Endothelial cell of umbilical vein (primary cell): ENCODE results near the gene TSPAN5. TPM values are rescaled to one million over a fixed set of nuclear protein-coding genes. Genes with fewer than 3 reads are reported as not detected.

Experiments used
- BruUV-seq: library from RNA; stranded (reverse); fragments of 400-500 nt; replicated peaks from 2 replicates; lab custom pipeline; 2021; lab: Mats Ljungman, UMichigan
- CTCF ChIA-PET: fragments of 300-600, 350-600 bp; sonication (Branson Sonifier 250); formaldehyde crosslinking; loops from one replicate; lab custom pipeline; 2021; ENCODE audit warnings: antibody characterized with exemption, inconsistent platforms; lab: Charles Lee
- POLR2A ChIA-PET: fragments of 300-600, 350-600 bp; sonication (Branson Sonifier 250); formaldehyde crosslinking; loops from one replicate; lab custom pipeline; 2021; ENCODE audit warnings: antibody characterized with exemption, inconsistent platforms; lab: Charles Lee
- DNase-seq: peaks from one replicate; pipeline ENCODE4 v3.0.0-alpha.2; 2011; ENCODE audit warnings: low read depth, low spot score
- FAIRE-seq: peaks from 2 replicates; lab custom pipeline; 2011; peaks lifted over from hg19 to GRCh38; lab: Jason Lieb, UNC
- H2AFZ ChIP-seq: 2 replicates; pipeline ENCODE4 v1.6.0; 2012; ENCODE audit warnings: low read depth, low read length, control low read depth, inconsistent platforms
- H3K27ac ChIP-seq: 2 replicates; pipeline ENCODE4 v1.5.1; 2011; ENCODE audit warnings: low read depth, mild to moderate bottlenecking, control low read depth, low read length, moderate library complexity; ENCODE audit not compliant: insufficient read depth
- H3K27me3 ChIP-seq, 2 experiments: 2 replicates each; pipeline versions ENCODE4 v1.6.0 to v1.6.1; 2011; ENCODE audit warnings: low read length in 2 of 2, mixed read lengths in 1 of 2; ENCODE audit not compliant: control insufficient read depth in 2 of 2, insufficient read depth in 2 of 2
- H3K36me3 ChIP-seq, 2 experiments: 2 replicates in 1 of 2; 3 replicates in 1 of 2; pipeline ENCODE4 v1.5.1; 2011; ENCODE audit warnings: low read length in 2 of 2, mild to moderate bottlenecking in 1 of 2, moderate library complexity in 1 of 2; ENCODE audit not compliant: control insufficient read depth in 2 of 2, insufficient read depth in 2 of 2; ENCODE audit errors: extremely low read depth in 1 of 2
- H3K4me1 ChIP-seq: 3 replicates; pipeline ENCODE4 v1.5.1; 2011; ENCODE audit warnings: mild to moderate bottlenecking, low read length; ENCODE audit not compliant: control insufficient read depth, insufficient read depth; ENCODE audit errors: extremely low read depth
- H3K4me2 ChIP-seq: 2 replicates; pipeline ENCODE4 v1.6.1; 2011; ENCODE audit warnings: low read length, control low read depth, mixed read lengths; ENCODE audit not compliant: insufficient read depth
- H3K4me3 ChIP-seq, 3 experiments: fragments of 200-600 bp in 1 of 3; sonication (generic), shearing (Covaris generic) in 1 of 3; replicated peaks in 1 of 3; 2 replicates each; pipeline ENCODE4 v1.5.1; 2011 to 2016; ENCODE audit warnings: control low read depth in 3 of 3, low read length in 3 of 3, mild to moderate bottlenecking in 2 of 3, inconsistent platforms in 1 of 3, low read depth in 1 of 3, moderate library complexity in 1 of 3; ENCODE audit not compliant: insufficient read depth in 1 of 3
- H3K79me2 ChIP-seq: 2 replicates; pipeline ENCODE4 v1.6.0; 2012; ENCODE audit warnings: low read length, inconsistent platforms; ENCODE audit not compliant: control insufficient read depth, insufficient read depth
- H3K9ac ChIP-seq: replicated peaks from 2 replicates; pipeline ENCODE3; 2011; ENCODE audit warnings: low read length, control low read depth; ENCODE audit not compliant: insufficient read depth; ENCODE audit errors: extremely low read depth
- H3K9me1 ChIP-seq: replicated peaks from 3 replicates; pipeline ENCODE4 v1.6.0; 2011; ENCODE audit warnings: mild to moderate bottlenecking, low read length; ENCODE audit not compliant: control insufficient read depth, insufficient read depth; ENCODE audit errors: extremely low read depth
- H3K9me3 ChIP-seq: replicated peaks from 2 replicates; pipeline ENCODE4 v1.5.1; 2012; ENCODE audit warnings: low read length, inconsistent platforms; ENCODE audit not compliant: control insufficient read depth, insufficient read depth
- H4K20me1 ChIP-seq: replicated peaks from 2 replicates; pipeline ENCODE3; 2011; ENCODE audit warnings: mild to moderate bottlenecking, low read length; ENCODE audit not compliant: control insufficient read depth, insufficient read depth; ENCODE audit errors: extremely low read depth
- EZH2 ChIP-seq: IDR thresholded peaks from 2 replicates; pipeline ENCODE4 v1.6.1; 2012; ENCODE audit warnings: borderline replicate concordance, low read depth, mild to moderate bottlenecking, moderate library complexity, low read length, inconsistent platforms; ENCODE audit not compliant: severe bottlenecking
- FOS ChIP-seq: IDR thresholded peaks from 2 replicates; pipeline ENCODE4 v1.6.1; 2011; ENCODE audit warnings: mild to moderate bottlenecking, low read length, moderate library complexity, borderline replicate concordance; ENCODE audit not compliant: insufficient read depth
- GATA2 ChIP-seq: IDR thresholded peaks from 2 replicates; pipeline ENCODE4 v1.7.0; 2011; ENCODE audit warnings: low read depth, mild to moderate bottlenecking, moderate library complexity, mixed read lengths, low read length; ENCODE audit not compliant: insufficient read length, insufficient read depth
- JUN ChIP-seq: IDR thresholded peaks from 2 replicates; pipeline ENCODE4 v1.6.1; 2011; ENCODE audit warnings: borderline replicate concordance, low read depth; ENCODE audit not compliant: insufficient read length, insufficient read depth
- MAX ChIP-seq: IDR thresholded peaks from 2 replicates; pipeline ENCODE4 v1.6.1; 2011; ENCODE audit not compliant: insufficient read depth, insufficient read length
- MYC ChIP-seq: IDR thresholded peaks from one replicate; pipeline ENCODE4 v1.6.1; 2011; ENCODE audit warnings: mild to moderate bottlenecking, low read depth, low read length
- dilution Hi-C: fragments of 300-500 bp; cut with MboI; formaldehyde crosslinking; loops from one replicate; pipeline ENCODE4 v1.15.0; 2019; ENCODE audit warnings: low sequenced_read_pairs; ENCODE audit not compliant: extremely low pct_ligation_motif_present
- intact Hi-C: fragments of 100-400 bp; cut with micrococcal nuclease; formaldehyde crosslinking; loops from one replicate; pipeline ENCODE4 v1.10.0; 2022
- polyA plus RNA-seq, 4 experiments: library from polyadenylated mRNA; depleted of rRNA in 3 of 4; stranded (reverse) in 3 of 4; unstranded in 1 of 4; fragments of >200 nt; gene quantifications; 2 replicates each; pipeline versions ENCODE4 v1.2.1 to v1.2.3, GENCODE V29; 2011 to 2012; ENCODE audit warnings: missing spikeins in 1 of 4
- total RNA-seq: library from RNA; stranded (reverse); gene quantifications from 2 replicates; pipeline ENCODE4 v1.2.3, GENCODE V29; 2021
- TF ChIP-seq, protein P1 (sequence below), 2 donors: IDR thresholded peaks; 1 replicate in 1 of 2; 2 replicates in 1 of 2; pipeline ENCODE4 v1.5.1; 2011; ENCODE audit warnings: low read length in 2 of 2, mild to moderate bottlenecking in 2 of 2, moderate library complexity in 2 of 2, control low read depth in 1 of 2, inconsistent platforms in 1 of 2, low read depth in 1 of 2; ENCODE audit not compliant: insufficient read depth in 1 of 2; ENCODE audit errors: extremely low read depth in 1 of 2

TSPAN5 gene
- total and polyA plus RNA-seq, 2 donors (not counting 3 experiments of a cell fraction or from before 2014, with no cell fraction given), result 45.1 to 50.2 TPM

- DNase-seq (no peak), FAIRE-seq (no peak)
- dilution Hi-C loops, result no loop called here
- no peak overlapping the region for H2AFZ ChIP-seq
- intact Hi-C loops, result no loop called here
- no peaks in the 10 kb centered on the region for H3K9me1 ChIP-seq
- ChIA-PET POLR2A (no interaction called here), CTCF (interaction anchor here (0.8 to 1.2 kb wide), 2 partner anchors 12 to 233 kb away, joined by 3 to 5 read pairs; no protein-coding TSS in a partner anchor)
- H4K20me1 ChIP-seq, result no peaks in the 10 kb centered on the region
- H3K4me3 ChIP-seq, result no peak overlapping the region
- TF ChIP-seq, protein P1, sequence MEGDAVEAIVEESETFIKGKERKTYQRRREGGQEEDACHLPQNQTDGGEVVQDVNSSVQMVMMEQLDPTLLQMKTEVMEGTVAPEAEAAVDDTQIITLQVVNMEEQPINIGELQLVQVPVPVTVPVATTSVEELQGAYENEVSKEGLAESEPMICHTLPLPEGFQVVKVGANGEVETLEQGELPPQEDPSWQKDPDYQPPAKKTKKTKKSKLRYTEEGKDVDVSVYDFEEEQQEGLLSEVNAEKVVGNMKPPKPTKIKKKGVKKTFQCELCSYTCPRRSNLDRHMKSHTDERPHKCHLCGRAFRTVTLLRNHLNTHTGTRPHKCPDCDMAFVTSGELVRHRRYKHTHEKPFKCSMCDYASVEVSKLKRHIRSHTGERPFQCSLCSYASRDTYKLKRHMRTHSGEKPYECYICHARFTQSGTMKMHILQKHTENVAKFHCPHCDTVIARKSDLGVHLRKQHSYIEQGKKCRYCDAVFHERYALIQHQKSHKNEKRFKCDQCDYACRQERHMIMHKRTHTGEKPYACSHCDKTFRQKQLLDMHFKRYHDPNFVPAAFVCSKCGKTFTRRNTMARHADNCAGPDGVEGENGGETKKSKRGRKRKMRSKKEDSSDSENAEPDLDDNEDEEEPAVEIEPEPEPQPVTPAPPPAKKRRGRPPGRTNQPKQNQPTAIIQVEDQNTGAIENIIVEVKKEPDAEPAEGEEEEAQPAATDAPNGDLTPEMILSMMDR (IDR thresholded peaks at IDR 0.05; ENCODE audit: extremely low read depth in 1 of 2, insufficient read depth in 1 of 2, low read depth in 1 of 2, low read length in 2 of 2), result no peak
- TF ChIP-seq GATA2, result no peak
- TF ChIP-seq EZH2, result no peak
- TF ChIP-seq FOS, result no peak
- no peak for TF ChIP-seq JUN
- TF ChIP-seq MAX, result no peak
- TF ChIP-seq MYC, result no peak
- H3K9me3 ChIP-seq, result peaks cover 2% of the 10 kb centered on the region
- H3K4me1 ChIP-seq, result no peaks in the 10 kb centered on the region
- H3K27me3 ChIP-seq, result no peaks in the 10 kb centered on the region
- H3K9ac ChIP-seq, result no peak overlapping the region
- BruUV-seq, result no TSS peak
- no peak overlapping the region for H3K4me2 ChIP-seq
- H3K27ac ChIP-seq, result no peak overlapping the region
- no peaks in the 10 kb centered on the region for H3K36me3 ChIP-seq
- H3K79me2 ChIP-seq, result no peaks in the 10 kb centered on the region
Measured at GRCh38 chr4:98700656-98701055, 42.2 kb upstream of the TSPAN5 start.
